Thoracic aorta (tissue), 2 donors: ENCODE measurements around the gene BCAR3. TPM values are rescaled to one million over a fixed set of nuclear protein-coding genes. Genes with fewer than 3 reads are reported as not detected.

Experiments
- ATAC-seq: fragments of 150-250 bp; one replicate; pipeline ENCODE4 v1.8.0; 2017; ENCODE audit warnings: low read depth; ENCODE audit not compliant: insufficient number of reproducible peaks, low FRiP score
- DNase-seq: peaks from one replicate; pipeline ENCODE4 v3.0.0-alpha.2; 2020; ENCODE audit warnings: low spot score
- H3K27ac ChIP-seq, 2 donors: fragments of 200-600 bp; sonication (generic); 1 replicate in 1 of 2; 2 replicates in 1 of 2; pipeline ENCODE4 v1.5.1; 2016; ENCODE audit warnings: mild to moderate bottlenecking in 2 of 2, moderate library complexity in 2 of 2
- H3K27me3 ChIP-seq: fragments of 200-600 bp; sonication (generic); replicated peaks from 2 replicates; pipeline ENCODE4 v1.6.0; 2016; ENCODE audit warnings: mild to moderate bottlenecking; ENCODE audit not compliant: insufficient read depth
- H3K36me3 ChIP-seq: fragments of 200-600 bp; sonication (generic); one replicate; pipeline ENCODE4 v1.5.1; 2016
- H3K4me1 ChIP-seq, 2 donors: fragments of 200-600 bp; sonication (generic); 1 replicate in 1 of 2; 2 replicates in 1 of 2; pipeline versions ENCODE4 v1.5.1 to v1.6.0; 2016; ENCODE audit warnings: low read depth in 2 of 2, mild to moderate bottlenecking in 1 of 2; ENCODE audit not compliant: control insufficient read depth in 1 of 2
- H3K4me3 ChIP-seq: fragments of 200-600 bp; sonication (generic); 2 replicates; pipeline ENCODE4 v1.5.1; 2016; ENCODE audit warnings: mild to moderate bottlenecking
- H3K9me3 ChIP-seq: fragments of 200-600 bp; sonication (generic); 2 replicates; pipeline ENCODE4 v1.5.1; 2016
- total RNA-seq, 2 donors: library from RNA; depleted of rRNA; stranded (reverse); fragments of >200 nt; gene quantifications; one replicate each; pipeline versions ENCODE4 v1.1.0 to v1.2.3, GENCODE V29; 2016
- TF ChIP-seq, protein P1 (sequence below): fragments of 200-600 bp; sonication (generic); IDR thresholded peaks from one replicate; pipeline ENCODE4 v1.5.1; 2019; ENCODE audit warnings: antibody characterized with exemption

BCAR3 gene
- total RNA-seq, 2 donors from 2014 or later, result 26.7 to 36.3 TPM

DNA sequence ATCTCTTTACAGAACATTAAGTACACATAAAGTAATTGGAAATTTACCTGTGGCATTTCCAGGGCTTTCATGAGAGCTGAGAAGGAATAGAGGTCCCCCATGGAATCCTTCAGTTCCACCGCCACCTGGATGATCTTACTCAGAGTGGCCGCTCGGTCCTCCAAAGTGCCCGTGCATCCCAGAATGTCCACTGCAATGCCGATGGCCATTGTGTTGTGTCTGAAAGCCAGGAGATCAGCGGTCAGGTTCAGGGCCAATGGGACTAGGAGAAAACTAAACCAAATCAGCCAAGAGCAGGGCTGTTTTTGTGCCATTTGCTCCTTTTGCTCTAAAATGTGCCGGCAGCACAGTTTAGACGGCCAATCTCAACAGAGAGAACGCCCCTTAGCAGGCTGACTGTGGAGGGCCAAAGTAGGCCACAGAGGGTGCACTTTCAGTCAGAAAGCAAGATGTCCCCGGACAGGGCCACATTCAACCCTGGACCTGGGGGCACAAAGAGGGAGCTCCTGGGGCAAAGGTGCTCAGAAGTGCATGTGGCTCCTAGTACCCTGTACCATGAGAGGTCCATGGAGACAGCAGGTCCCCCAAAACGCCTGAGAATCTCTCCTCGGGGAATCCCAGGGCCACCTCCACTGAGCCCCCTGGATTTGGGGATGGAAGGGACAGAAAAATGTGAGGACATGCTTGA is 109.9 kb downstream of the BCAR3 start:
- H3K27ac ChIP-seq, result no peak overlapping the region
- DNase-seq, result no peak
- H3K36me3 ChIP-seq, result peaks cover 58% of the 10 kb centered on the region
- no peak for ATAC-seq
- no peak overlapping the region for H3K4me3 ChIP-seq
- TF ChIP-seq, protein P1, sequence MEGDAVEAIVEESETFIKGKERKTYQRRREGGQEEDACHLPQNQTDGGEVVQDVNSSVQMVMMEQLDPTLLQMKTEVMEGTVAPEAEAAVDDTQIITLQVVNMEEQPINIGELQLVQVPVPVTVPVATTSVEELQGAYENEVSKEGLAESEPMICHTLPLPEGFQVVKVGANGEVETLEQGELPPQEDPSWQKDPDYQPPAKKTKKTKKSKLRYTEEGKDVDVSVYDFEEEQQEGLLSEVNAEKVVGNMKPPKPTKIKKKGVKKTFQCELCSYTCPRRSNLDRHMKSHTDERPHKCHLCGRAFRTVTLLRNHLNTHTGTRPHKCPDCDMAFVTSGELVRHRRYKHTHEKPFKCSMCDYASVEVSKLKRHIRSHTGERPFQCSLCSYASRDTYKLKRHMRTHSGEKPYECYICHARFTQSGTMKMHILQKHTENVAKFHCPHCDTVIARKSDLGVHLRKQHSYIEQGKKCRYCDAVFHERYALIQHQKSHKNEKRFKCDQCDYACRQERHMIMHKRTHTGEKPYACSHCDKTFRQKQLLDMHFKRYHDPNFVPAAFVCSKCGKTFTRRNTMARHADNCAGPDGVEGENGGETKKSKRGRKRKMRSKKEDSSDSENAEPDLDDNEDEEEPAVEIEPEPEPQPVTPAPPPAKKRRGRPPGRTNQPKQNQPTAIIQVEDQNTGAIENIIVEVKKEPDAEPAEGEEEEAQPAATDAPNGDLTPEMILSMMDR, result no peak
- no peaks in the 10 kb centered on the region for H3K4me1 ChIP-seq
- H3K27me3 ChIP-seq, result no peaks in the 10 kb centered on the region
- H3K9me3 ChIP-seq, result no peaks in the 10 kb centered on the region

DNA sequence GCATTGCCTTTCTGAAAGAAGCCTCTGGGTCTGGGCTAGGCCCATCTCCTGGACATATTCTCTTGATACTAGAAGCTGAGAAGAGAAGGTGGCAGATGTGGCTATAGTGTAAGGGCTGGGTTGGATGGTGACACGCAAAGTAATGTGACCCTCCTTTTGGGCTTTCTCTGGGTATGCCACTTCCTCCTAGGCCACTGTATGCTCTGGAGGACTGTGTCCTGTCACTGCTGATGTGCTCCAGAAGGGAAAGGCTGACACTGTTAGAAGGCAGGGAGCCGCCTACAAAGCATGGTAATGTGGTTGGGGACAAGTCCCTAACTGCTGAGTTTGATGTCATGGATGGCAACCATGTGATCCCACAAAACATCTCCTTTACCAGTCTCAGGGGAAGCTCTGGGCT is 112.1 kb downstream of the BCAR3 start:
- no peak overlapping the region for H3K4me3 ChIP-seq
- DNase-seq, result no peak
- H3K36me3 ChIP-seq, result peaks cover 54% of the 10 kb centered on the region
- ATAC-seq, result no peak
- no peaks in the 10 kb centered on the region for H3K27me3 ChIP-seq
- H3K9me3 ChIP-seq, result no peaks in the 10 kb centered on the region
- peak overlapping the region in 1 of 2 donors; percentile 26 for H3K27ac ChIP-seq
- H3K4me1 ChIP-seq, result peaks cover 9 to 12% of the 10 kb centered on the region in 2 donors
- TF ChIP-seq, protein P1, result no peak

DNA sequence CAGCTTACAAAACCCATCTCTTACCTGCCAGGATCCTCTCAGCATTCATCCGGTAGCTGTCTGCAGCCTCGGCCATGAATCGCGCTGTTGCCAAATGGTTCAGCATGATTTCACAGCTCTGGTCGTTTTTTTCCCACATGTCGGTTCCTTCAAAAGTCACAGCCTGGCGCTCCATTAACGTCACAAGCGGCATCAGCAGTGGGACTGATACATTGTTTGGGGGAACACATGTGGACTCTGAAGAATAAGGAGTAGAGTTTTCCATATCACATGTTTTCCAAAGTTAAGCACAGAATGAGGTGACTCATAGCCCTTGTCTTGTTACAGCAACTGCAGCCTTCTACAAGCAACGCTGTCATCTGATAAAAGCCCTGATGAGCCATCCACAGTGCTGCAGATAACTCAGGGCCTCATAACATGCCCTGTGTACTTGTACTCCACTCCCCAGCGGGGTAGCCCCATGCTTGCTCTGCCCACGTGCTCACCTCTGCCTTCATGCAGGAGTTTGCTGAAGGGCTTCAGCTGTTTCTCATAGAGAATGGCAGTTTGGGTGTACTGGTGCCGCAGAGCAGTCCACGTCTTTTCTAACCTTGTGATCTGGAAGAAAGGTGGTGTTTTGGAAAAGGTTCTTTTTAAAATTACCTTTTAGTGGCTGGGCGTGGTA is 114.2 kb downstream of the BCAR3 start:
- Histone ChIP-seq H3K27ac (no peak overlapping the region), H3K36me3 (peaks cover 40% of the 10 kb centered on the region), H3K4me1 (peaks cover 9 to 12% of the 10 kb centered on the region in 2 donors), H3K4me3 (no peak overlapping the region), H3K27me3 (no peaks in the 10 kb centered on the region), H3K9me3 (no peaks in the 10 kb centered on the region)
- TF ChIP-seq, protein P1, result no peak
- DNase-seq (no peak), ATAC-seq (no peak)

DNA sequence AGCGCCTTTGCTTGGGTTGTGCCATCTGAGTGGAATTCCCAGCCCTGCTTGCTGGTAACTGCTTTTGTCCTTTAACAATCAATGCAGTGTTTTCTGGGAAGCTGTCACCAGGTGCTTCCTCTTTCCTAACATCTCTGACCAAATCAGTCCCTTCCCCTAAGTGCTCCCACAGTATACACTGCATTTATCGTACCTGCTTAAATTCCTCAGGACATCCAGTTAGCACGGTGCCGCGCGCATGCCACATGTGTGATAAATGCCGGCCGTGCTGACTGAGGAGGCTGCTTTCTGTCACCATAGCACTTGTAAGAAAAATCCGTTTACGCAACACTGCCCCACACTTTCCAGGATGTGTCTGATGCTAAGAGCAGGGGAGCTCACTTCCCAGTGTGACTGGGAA is 115.4 kb downstream of the BCAR3 start:
- no peaks in the 10 kb centered on the region for H3K27me3 ChIP-seq
- ATAC-seq (no peak), DNase-seq (no peak)
- H3K36me3 ChIP-seq, result peaks cover 38% of the 10 kb centered on the region
- H3K4me1 ChIP-seq, result peaks cover 9 to 12% of the 10 kb centered on the region in 2 donors
- no peak overlapping the region for H3K4me3 ChIP-seq
- peak overlapping the region in 1 of 2 donors; percentile 58 for H3K27ac ChIP-seq
- TF ChIP-seq, protein P1, result no peak
- no peaks in the 10 kb centered on the region for H3K9me3 ChIP-seq

DNA sequence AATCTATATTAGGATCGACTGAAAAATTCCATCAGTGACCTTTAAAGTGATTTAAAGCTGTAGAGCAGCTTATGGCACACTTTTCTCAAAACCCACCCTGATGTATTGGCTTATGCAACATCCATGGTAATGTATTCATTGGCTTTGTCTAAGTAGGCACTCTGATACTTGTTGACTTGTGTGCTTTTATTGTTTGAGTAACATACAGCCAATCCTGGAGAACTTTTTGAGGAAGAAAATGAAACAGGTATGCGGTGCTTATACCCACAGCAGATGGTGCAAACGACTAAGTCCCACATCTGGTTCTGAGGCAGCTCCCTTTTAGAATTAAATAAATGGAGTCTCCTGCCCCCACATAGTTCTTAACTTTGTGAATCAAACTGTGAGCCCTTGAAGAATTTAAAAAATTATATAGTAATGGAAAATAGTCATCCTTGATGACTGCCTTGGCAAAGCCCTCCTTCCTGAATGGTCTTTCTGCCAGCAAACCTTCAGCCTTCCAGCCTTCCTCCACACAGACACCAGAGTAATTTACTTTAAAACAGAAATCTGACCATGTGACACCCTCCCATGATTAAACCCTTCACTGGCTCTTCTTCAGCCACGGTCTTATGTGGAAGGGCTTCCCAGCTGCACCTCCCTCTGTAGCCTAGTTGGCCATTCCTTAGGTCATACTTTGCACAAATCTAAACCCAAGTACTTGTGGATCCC is 116.0 kb downstream of the BCAR3 start:
- Histone ChIP-seq H3K27me3 (no peaks in the 10 kb centered on the region), H3K4me3 (no peak overlapping the region), H3K4me1 (peaks cover 9 to 12% of the 10 kb centered on the region in 2 donors), H3K36me3 (peaks cover 36% of the 10 kb centered on the region), H3K9me3 (no peaks in the 10 kb centered on the region), H3K27ac (peak overlapping the region in 1 of 2 donors; percentile 64)
- TF ChIP-seq, protein P1, result no peak
- ATAC-seq (peak; percentile 7), DNase-seq (no peak)
